ENCODE data around the gene MANSC4. TPM values are rescaled to one million over a fixed set of nuclear protein-coding genes. Genes with fewer than 3 reads are reported as not detected.

The MANSC4 gene
- total and polyA plus RNA-seq, 2 donors (not counting 3 experiments of a cell fraction or from before 2014, with no cell fraction given): not detected

DNA sequence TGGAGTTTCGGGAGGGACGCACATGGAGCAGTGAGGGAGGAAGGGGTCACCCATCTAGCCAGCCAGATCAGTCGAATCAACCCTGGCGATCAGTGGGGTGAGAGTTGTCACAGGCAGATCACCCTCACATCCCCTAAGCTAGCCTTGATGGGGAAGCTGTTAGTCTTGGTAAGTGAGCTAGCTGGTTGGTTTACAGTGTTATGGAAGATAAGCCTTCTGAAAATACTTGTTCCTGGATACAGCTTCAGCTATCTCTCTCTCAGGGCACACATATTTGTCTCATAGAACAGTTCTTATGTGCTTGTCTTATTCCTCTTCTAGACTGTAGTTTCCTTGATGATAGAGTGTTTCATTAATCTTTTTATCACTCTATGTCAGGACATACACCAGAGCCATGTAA is 26.2 kb upstream of the MANSC4 start:
- Histone ChIP-seq H3K4me3 (replicated peaks in 1 of 3; ENCODE audit: insufficient read depth in 1 of 3, low read depth in 1 of 3, low read length in 3 of 3) (no peak overlapping the region), H4K20me1 (replicated peaks; ENCODE audit: control insufficient read depth, extremely low read depth, insufficient read depth, low read length) (no peaks in the 10 kb centered on the region), H3K9ac (replicated peaks; ENCODE audit: extremely low read depth, insufficient read depth, low read length) (no peak overlapping the region), H3K4me2 (ENCODE audit: insufficient read depth, low read length) (no peak overlapping the region), H3K4me1 (ENCODE audit: control insufficient read depth, extremely low read depth, insufficient read depth, low read length) (no peaks in the 10 kb centered on the region), H3K9me1 (replicated peaks; ENCODE audit: control insufficient read depth, extremely low read depth, insufficient read depth, low read length) (no peaks in the 10 kb centered on the region), H3K79me2 (ENCODE audit: control insufficient read depth, insufficient read depth, low read length) (no peaks in the 10 kb centered on the region), H3K9me3 (replicated peaks; ENCODE audit: control insufficient read depth, insufficient read depth, low read length) (no peaks in the 10 kb centered on the region), H3K27ac (ENCODE audit: insufficient read depth, low read depth, low read length) (no peak overlapping the region), H3K36me3 (ENCODE audit: control insufficient read depth in 2 of 2, extremely low read depth in 1 of 2, insufficient read depth in 2 of 2, low read length in 2 of 2) (no peaks in the 10 kb centered on the region), H2AFZ (ENCODE audit: low read depth, low read length) (no peak overlapping the region), H3K27me3 (ENCODE audit: control insufficient read depth in 2 of 2, insufficient read depth in 2 of 2, low read length in 2 of 2) (peaks cover 0 to 3% of the 10 kb centered on the region in 2 experiments)
- ChIA-PET POLR2A (no interaction called here), CTCF (interaction anchor here (1.9 kb wide), 1 partner anchor 9 kb away, joined by 7 read pairs; no protein-coding TSS in a partner anchor)
- FAIRE-seq (no peak), DNase-seq (ENCODE audit: low read depth, low spot score) (no peak)
- dilution Hi-C loops (cut with MboI; ENCODE audit: extremely low pct_ligation_motif_present, low sequenced_read_pairs) (no loop called here), intact Hi-C loops (cut with micrococcal nuclease) (no loop called here)
- BruUV-seq (replicated peaks): no TSS peak
- TF ChIP-seq FOS (IDR thresholded peaks at IDR 0.05; ENCODE audit: borderline replicate concordance, insufficient read depth, low read length) (no peak), MYC (IDR thresholded peaks at IDR 0.05; ENCODE audit: low read depth, low read length) (no peak), JUN (IDR thresholded peaks at IDR 0.05; ENCODE audit: borderline replicate concordance, insufficient read depth, insufficient read length, low read depth) (no peak), POLR2A (IDR thresholded peaks at IDR 0.05; ENCODE audit: low read depth, low read length) (no peak), MAX (IDR thresholded peaks at IDR 0.05; ENCODE audit: insufficient read depth, insufficient read length) (no peak), POLR2AphosphoS5 (IDR thresholded peaks at IDR 0.05; ENCODE audit: insufficient read depth, low read depth, low read length) (no peak), CTCF (IDR thresholded peaks at IDR 0.05; ENCODE audit: extremely low read depth in 1 of 2, insufficient read depth in 1 of 2, low read depth in 1 of 2, low read length in 2 of 2) (no peak), EZH2 (IDR thresholded peaks at IDR 0.05; ENCODE audit: borderline replicate concordance, low read depth, low read length, severe bottlenecking) (no peak), GATA2 (IDR thresholded peaks at IDR 0.05; ENCODE audit: insufficient read depth, insufficient read length, low read depth, low read length) (no peak)

All from endothelial cell of umbilical vein (primary cell).